ENCODE results near the gene MINDY4.

MINDY4 gene

DNA sequence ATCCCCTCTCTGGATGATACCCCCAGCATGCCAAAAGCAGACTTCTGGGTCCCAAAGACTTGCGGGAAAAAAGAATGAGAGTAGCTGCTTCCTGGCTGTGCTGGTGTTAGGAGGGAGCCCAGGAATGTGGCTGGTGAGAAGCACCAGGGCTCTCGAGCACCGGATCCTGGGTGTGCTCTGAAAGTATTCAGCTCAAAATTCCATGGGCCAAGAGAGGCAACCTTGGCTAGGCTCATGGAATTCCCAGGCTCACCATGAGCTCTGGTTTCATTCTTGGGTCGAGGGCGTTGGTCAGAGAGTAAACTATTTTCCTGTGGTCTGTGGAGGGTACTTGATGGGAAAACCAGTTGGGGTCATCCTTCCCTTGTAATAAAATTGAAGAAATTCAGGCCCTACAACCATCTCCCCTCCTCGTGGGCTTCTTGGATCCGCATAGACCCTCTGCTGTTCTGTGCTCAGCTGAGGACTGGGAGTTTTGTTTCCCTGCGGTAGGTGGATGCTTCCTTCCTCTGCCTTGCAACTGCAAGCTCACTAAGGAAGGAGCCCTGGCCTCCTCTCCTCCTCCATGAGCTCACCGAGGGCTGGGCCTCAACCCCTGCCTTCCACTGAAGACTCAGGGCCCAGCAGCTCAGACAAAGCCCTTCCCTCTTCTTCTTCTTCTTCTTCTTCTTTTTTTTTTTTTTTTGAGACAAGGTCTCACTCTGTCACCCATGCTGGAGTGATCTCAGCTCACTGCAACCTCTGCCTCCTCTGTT is 106.0 kb downstream of the MINDY4 start:
- peak; percentile 45 for DNase-seq (ENCODE audit: low read depth, low spot score)

DNA sequence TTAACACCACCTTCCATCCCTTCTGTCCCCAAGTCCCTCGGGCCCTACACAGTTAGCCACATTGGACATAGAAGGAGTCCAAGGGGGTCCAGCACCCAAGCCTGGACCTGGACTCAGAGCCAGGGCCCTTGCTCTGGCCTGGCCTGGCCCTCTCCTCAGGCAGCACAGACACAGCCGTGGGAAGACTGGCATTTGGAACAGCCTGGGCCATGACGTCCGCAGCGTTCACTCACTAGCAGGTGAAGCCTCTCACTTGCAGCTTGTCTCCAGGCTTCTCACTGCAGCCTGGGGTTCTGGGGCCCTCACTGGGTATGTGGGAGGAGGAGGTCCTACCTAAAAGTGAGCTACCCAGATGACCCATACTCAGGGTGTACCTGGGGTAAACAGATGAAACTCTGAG is 106.8 kb downstream of the MINDY4 start:
- no peak for DNase-seq (ENCODE audit: low read depth, low spot score)

DNA sequence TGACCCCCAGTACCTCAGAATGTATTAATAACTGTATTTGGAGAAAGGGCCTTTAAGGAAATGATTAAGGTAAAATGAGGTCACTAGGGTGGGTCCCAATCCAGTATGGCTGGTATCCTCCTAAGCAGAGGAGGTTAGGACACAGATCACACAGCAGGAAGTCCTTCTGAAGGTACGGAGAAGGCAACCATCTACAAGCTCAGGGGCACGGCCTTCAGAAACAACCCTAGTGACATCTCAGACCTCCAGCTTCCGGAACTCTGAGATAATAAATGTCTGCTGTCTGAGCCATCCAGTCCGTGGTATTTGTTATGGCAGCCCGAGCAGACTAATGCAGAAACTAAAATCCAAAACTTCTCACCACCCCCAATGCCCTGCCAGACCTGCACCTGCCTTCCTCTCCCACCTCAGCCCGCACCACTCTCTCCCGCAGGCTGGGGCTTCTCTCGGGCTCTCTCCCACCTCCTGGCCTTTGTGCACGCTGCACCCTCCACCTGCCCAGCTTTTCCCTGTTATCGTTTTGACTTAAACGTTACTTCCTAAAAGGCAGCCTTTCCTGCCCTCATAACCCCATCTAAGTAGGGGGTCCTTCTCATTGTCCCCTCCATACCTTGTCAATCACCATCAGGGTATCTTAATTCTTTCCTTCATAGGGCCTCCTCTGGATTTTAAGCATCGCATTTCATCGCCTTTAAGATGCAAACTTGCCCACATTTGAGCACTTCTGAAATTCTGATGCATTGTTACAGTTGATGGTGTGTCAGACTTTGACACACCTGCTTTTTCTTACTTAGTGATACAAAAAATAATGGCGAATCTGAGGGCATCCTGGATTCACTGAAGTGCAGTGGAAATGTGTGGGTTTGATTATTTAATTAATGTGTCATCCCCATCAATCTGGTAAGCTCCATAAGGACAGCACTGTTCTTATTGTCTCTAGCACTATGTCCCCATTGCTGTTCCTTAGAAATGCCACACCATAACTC is 108.2 kb downstream of the MINDY4 start:
- no peak for DNase-seq (ENCODE audit: low read depth, low spot score)

DNA sequence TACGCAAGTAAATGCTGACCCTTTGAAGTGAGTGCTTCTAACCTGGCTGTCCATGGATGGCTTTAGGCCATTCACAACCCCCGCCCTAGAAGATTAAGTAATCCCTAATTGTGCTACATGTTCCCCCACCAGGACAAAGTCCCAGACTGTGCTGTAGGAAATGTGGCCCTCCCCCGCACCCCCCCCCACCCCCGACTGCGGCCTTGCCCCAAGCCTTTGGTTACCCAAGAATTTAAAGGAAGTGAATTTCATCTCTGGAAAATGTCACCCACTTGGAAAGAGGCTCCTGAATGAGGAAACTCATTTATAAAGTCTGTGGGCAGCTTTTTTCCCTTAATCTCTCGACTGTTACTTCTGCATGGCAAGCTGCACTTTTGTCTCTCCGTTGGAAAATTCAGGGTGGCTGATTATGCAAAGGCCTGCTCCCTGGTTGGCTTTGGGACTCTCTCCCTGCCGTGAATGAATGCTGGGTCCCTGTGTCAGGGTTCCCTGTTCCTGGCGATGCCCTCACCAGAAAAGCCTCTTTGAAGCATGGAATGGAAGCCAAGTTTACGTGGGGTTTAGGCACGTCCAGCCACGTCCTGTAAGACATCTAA is 109.0 kb downstream of the MINDY4 start:
- DNase-seq (ENCODE audit: low read depth, low spot score) = no peak

DNA sequence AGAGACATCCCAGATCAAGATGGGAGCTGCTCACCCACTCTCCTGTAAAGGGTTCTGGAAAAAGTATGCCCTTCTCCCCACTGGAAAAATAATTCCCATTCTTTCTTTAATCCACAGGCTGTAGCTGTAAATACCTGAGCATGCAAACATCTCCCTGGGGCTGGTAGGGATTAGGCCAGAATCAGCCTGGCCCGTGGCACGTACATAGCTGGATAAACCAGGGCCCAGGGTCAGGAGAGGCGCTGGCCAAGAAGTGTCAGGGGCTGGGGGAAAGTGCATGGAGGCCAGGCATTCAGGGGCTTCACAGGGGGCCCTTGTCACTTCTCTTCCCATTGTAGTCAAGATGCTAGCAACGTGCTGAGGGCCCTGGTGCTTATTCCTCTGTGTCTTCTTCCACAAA is 109.7 kb downstream of the MINDY4 start:
- DNase-seq (ENCODE audit: low read depth, low spot score) = no peak

DNA sequence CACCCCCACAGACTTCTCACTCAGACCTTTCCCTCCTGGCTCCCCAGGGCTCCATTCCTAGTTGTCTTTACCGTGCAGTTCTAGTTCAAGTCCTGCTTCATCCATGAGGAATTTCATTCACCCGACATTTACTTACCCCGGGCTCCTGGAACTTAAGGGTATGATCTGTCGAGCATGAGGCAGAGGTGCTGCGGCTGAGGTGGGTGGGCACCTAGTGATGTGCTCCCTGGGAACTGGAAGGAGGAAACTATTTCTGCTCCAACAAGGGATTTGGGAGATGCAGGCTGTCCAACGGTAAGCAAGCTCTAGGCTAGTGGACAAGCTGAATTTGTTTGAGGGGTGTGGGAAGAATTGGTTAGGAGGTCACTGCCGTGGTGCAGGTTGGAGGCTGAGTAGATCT is 110.2 kb downstream of the MINDY4 start:
- DNase-seq (ENCODE audit: low read depth, low spot score) = no peak

DNA sequence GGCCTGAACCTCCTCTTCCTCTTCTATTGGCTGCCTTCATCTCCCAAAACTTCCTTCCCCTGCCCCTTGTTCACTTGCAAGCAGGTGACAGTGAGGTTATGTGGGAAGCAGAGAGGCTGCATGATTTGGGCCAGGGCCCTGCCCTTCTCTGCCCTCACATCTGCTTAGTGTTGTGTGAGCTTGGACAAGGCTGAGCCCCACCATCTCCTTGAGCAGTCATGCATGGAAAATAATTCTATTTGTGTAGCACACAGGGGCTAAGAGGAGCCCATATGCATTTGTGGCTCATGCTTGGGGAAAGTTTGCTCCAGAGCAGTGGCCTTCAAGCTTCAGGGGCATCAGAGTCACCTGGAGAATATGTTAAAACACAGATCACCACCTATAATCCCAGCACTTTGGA is 113.7 kb downstream of the MINDY4 start:
- DNase-seq (ENCODE audit: low read depth, low spot score) = no peak

DNA sequence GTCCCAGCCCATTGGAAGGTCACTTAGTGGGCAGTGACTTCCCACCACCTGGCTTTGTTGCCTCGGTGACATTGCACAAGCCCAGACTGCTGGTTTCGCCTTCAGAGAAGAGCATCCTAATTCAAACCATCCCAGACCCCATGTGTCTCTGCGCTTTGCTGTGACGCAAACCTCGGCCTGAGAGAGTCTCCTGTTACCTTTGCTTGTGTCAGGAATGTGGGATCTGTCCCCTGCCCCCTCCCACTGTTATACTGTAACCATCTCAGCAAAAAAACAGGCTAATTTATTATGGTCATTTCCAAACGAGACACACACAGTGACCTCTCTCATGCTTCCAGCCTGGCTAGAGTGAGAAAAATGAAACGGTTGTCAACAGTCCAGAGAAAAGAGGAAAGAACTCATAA is 115.4 kb downstream of the MINDY4 start:
- no peak for DNase-seq (ENCODE audit: low read depth, low spot score)

DNA sequence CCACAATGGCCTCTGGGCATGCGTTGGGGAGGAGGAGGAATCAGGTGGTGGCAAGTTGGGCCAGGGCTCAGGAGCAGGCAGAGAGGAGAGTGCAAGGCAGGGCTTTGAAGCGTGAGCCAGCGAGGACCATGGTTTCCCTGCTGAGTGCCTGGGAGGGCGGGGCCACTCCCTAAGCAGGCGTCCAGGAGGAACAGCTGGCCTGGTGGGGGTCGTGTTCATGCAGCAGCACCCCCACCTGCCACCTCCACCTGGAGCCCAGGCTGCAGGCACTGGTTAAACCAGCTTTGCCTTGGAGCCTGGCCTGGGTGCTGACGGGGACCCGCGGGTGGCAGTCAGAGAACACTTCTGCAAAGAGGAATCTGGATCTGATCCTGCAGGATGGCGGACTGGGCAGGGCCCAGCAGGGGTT is 116.3 kb downstream of the MINDY4 start:
- DNase-seq (ENCODE audit: low read depth, low spot score) = no peak

DNA sequence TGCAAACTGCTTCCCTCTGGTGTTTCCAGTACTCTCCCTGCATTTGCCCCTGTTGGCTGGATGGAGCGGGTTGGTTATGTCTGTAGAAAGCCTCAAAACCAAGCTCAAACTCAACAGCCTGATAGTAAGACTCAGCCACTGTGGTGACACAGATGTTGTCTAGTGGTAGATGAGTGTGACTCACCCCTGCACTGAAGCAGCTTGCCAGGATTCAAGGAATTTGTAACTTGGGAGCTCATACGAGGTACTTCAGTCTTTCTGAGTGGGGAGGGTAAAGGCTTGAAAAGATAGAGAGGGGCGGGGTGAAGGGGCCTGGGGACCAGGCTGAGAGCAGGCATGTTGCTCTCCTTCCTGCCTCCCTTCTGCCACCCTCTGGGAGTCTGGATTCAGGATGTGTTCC is 117.5 kb downstream of the MINDY4 start:
- DNase-seq (ENCODE audit: low read depth, low spot score) = no peak

DNA sequence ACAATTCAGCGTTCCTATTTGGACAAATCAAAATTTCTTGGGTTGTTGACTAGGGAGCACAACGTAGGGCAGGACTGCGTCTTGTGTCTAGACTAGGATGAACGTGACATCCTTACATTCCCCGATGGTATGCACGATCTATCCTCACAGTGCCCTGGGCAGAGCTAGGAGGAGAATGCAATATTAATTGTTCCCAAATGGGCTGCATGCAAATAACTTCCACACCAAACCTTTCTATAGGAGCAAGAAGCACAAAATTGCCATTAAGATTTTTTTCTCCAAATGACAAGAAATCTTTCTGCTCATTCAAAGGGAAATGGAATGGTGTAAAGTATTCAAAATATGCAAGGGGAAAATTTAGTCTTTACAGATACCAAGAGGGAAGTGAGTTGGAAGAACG is 119.0 kb downstream of the MINDY4 start:
- DNase-seq (ENCODE audit: low read depth, low spot score) = no peak

DNA sequence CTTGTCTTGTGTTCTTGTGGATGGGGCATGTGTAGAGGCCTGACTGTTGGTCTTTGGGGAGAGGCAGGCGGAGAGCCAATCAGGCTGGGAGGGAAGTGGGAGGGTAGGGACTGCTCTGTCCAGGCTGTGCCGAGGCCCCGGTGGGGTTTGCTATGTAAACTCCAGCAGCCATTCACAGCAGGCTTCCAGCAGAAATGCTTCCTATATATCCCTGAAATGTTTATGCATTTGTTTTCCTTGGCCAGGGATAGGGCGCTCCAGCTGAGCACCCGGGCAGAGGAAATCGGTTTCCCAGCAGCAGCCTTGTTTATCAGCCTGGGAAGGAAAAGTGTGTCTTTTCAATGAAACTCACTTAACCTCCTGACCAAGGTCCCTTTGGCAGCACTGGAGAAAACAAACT is 122.1 kb downstream of the MINDY4 start:
- no peak for DNase-seq (ENCODE audit: low read depth, low spot score)

DNA sequence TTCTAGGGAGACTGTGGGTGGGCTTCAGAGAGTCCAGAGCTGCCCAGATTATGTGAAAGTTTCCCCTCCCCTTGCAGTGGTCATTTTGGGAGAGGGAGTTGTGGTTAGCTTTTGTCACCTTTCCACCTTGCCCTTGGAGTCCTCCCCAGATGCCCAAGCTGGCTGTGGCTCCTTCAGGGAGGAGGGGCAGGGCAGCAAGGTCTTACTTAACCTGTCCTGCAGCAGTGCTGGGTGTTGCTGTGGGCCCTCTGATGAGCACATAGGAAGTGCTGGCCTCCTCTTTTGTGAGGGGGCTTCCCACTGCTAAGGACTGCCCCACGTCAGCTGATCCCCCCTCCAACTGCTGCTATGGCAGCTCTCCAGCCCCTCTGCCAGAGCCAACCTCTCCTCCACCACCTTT is 122.8 kb downstream of the MINDY4 start:
- no peak for DNase-seq (ENCODE audit: low read depth, low spot score)

DNA sequence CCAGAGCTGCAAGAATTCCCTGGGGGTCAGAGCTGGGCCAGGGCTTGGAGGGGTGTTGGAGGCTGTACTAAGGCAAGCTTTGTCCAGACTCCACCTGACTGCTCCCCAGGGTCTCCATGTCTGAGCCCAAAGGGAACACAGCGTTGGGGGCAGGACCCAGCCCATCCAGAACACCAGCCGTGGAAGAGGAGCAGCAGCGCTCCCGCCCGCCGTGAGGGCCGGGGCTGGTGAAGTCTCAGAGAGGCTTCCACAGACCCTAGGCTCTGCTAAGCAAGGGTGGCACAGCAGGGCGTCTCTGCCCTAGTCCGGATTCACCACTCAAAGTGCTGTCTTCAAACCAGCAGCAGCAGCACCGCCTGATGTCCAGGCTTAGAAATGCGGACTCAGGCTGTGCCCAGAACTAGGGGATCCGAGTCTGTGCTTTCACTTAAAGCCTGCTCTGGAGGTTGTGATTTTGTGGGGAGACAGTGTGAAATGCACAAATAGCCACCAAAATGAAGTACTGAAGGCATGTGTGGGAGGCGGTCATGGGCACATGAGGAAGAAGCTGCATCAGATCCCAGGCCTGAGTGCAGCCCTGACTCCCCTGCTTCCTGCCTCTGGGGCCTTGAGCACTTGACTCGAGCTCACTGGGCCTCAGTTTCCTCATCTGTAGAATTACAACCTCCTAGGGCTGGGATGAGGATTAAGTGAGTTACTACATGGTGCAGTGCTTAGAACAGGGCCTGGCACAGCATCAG is 123.8 kb downstream of the MINDY4 start:
- DNase-seq (ENCODE audit: low read depth, low spot score) = no peak

DNA sequence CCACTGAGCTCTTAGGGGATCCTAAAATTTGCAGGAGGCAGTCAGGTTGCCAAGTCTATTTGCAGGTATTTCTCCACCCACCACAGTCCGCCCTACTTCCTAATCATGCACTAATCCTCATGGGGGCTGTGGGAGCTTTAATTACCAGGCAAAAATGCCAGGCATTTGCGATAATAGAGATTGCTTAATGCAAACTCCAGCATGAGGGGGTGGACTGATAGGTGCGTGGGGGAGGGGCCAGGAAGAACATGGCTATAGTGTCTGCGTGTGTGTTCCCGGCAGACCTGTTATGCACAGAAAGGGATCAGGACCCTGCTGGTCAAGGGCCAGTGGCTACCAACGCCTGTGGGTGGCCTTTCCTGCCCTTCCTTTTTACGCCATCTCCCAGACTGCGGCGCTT is 124.8 kb downstream of the MINDY4 start:
- DNase-seq (ENCODE audit: low read depth, low spot score) = no peak

DNA sequence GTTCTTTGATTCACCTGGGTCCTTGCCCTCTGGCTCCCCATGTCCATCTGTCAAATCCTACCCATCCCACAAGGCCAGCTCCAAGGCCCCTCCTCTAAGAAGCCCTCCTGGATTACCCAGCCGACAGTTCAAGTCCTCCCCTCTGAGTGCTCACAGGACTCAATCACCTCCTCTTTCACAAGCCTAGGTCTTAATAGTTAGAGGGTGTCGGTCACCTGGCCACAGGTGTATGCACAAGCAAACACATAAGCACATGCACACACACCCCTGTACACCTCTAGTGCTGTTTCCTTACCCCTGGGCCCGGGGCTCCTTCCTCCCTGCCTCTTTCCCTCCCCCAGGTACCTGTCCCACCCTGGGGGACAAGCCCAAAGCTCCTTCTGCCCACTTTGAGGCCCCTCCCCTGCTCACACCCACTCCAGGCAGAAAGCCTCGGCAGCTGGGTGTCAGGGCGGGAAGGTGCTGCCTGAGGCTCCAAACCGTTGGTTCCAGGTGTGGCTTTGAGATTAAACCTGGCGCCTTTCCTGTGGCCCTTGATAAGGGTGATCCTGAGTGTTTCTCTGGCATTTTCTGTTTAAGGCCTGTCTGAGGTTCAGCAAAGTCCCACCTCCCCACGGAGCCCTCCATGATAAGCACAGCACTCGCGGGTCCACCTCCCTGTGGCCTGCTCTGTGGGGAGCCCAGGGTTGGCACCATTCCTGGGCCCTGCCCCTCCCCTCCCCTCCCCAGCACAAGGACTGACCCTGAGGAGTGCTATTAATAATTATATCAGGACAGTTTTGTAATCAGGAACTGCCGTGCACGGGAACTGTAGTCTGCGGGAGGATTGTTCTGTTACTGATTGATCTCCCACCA is 125.8 kb downstream of the MINDY4 start:
- DNase-seq (ENCODE audit: low read depth, low spot score) = no peak

DNA sequence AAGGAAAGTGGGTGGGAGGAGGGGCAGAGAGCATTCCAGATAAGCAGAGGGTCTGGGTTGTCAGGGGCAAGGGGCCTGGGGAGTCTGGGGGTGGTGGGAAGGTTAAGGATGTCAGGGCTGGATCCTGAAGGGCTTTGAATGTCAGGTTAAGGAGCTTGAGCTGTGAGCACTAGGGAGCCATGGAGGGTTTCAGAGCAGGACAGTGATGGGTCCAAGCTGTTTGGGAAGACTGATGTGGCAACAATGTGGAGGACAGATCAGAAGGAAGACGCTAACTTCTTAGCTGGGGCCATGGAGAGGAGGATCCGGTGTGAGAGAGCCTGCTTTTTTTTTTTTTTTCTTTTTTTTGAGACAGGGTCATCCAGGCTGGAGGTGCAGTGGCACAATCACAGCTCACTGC is 126.6 kb downstream of the MINDY4 start:
- no peak for DNase-seq (ENCODE audit: low read depth, low spot score)

DNA sequence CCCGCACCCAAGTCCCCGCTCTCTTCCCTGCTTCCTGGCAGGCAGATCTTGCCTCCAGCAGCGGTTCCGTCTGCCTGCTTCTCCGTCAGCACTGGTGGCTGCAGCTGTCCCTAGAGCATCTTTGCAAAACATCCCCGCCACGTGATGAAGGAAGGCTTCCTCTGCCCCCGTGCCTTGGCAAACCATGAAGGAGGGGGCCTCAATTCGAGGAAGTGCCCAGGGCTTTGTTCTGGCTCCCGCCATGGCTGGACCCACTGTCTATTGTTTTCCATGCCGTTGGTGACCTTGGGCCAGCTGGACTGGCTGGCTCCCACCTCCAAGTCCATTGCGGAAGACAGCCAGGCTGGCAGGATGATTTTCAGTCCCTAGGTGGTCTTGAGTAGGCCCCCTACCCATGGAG is 127.2 kb downstream of the MINDY4 start:
- no peak for DNase-seq (ENCODE audit: low read depth, low spot score)

DNA sequence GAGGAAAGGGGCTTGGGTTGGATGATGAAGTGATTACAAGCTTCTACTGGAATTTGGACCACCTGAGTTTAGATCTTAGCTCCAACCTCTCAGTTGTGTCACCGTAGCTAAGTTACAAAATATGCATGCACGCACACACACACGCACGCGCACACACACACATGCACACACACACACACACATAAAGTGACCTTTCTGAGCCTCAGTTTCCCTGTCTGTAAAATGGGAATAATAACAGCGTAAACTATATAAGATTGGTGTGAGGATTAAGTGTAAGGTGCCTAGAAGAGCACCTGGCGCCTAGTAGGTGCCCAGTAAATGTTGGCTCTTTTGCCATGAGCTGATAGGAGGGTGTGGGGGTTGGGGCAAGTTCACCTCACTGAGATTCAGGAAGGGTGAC is 127.8 kb downstream of the MINDY4 start:
- DNase-seq (ENCODE audit: low read depth, low spot score) = no peak

DNA sequence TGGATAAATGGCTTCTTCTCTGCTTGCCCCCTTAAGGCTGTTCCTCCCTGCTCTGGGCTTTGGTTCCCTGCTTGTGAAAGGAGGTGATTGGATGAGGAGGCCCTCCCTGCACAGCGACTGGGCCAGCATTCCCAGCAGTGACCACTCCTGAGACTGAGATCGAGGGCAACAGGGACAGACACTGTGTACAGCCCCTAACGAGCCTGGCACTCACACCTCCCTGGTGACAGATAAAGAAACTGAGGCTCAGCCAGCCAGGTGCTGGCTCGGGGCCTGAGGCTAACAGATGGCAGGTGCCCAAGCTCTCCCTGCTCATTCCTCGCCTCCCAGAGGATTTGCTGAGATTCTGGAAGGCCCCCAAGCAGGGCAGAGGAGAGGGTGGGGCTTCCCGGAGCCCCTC is 128.4 kb downstream of the MINDY4 start:
- no peak for DNase-seq (ENCODE audit: low read depth, low spot score)

DNA sequence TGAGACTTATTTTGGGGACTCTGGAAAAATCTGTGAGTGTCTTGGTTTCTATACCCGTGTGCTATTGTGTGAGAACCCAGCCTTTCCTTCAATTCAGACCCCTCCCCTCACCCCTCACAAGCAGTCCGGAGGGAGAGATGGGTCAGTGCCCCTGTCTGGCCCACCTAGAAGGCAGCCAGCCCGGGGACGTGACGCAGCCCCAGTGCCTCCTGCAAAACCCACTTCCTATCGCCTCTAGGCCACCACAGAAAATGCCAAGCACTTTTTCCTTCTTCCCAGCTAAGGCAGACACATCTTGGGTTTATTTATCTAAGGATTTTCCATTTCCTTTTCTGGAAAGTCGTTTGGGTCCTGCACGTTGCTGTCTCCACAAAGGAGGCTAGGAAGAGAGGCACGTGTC is 128.8 kb downstream of the MINDY4 start:
- DNase-seq (ENCODE audit: low read depth, low spot score) = no peak

Data from iPS DF 19.7 (cell line).